ENCODE results near the gene LPAR1. TPM values are rescaled to one million over a fixed set of nuclear protein-coding genes. Genes with fewer than 3 reads are reported as not detected.

Gene LPAR1
- total RNA-seq, 1 experiment from 2014 or later, result 11.0 TPM

DNA sequence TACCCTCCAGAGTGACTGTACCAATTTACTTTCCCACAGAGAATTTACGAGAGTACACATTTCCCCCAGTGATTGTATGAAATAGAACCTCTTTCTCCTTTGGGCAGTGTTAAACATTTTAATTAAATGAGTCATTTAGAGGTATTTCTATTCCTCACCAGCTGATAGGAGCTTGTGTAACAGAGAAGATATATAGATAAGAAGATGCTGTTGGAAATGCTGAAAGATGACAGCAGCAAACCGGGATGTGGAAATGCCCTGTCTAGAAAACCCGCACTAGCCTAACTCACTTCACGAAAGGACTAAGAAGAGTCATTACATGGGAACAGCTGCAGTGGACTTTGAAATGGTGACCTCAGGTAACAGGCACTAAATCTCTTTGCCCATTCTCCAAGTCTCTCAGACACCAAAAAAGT lies 68.3 kb downstream of the LPAR1 start:
- ATAC-seq, result peak; percentile 78
- H3K27ac ChIP-seq (ENCODE audit: low read length), result no peak overlapping the region
- intact Hi-C loops (cut with micrococcal nuclease; ENCODE audit: unreplicated experiment), result no loop called here

DNA sequence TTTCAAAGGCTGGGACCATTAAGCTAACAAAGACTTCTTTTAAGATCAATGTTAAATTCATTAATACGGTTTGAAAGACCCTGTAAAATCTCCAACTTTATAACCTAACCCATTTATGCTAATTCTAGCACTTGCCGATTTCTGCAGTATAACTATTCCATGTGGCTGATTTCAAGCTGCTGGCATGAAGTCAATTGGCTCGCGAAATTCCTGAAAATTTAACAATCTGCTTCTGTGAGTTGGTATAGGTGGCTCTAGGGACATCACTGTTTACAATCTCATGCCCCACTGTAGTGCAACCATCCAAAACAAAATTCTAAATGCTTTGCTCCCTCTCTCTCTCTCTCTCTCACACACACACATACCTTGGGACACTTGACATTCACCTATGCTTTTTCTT lies 70.2 kb downstream of the LPAR1 start:
- no peak for DNase-seq (ENCODE audit: low read depth, low spot score)
- H3K4me1 ChIP-seq (ENCODE audit: control insufficient read depth, insufficient read depth, low read length), result no peaks in the 10 kb centered on the region
- H3K9me3 ChIP-seq (ENCODE audit: control insufficient read depth, insufficient read depth, low read depth, low read length), result no peaks in the 10 kb centered on the region
- ChIA-PET POLR2A (no interaction called here), CTCF (no interaction called here)
- H3K36me3 ChIP-seq (ENCODE audit: control insufficient read depth, insufficient read depth, low read length), result no peaks in the 10 kb centered on the region
- BruUV-seq (replicated peaks), result no TSS peak
- no peak overlapping the region for H3K4me3 ChIP-seq (ENCODE audit: low read depth in 2 of 2, low read length in 2 of 2)
- TF ChIP-seq, protein P1, sequence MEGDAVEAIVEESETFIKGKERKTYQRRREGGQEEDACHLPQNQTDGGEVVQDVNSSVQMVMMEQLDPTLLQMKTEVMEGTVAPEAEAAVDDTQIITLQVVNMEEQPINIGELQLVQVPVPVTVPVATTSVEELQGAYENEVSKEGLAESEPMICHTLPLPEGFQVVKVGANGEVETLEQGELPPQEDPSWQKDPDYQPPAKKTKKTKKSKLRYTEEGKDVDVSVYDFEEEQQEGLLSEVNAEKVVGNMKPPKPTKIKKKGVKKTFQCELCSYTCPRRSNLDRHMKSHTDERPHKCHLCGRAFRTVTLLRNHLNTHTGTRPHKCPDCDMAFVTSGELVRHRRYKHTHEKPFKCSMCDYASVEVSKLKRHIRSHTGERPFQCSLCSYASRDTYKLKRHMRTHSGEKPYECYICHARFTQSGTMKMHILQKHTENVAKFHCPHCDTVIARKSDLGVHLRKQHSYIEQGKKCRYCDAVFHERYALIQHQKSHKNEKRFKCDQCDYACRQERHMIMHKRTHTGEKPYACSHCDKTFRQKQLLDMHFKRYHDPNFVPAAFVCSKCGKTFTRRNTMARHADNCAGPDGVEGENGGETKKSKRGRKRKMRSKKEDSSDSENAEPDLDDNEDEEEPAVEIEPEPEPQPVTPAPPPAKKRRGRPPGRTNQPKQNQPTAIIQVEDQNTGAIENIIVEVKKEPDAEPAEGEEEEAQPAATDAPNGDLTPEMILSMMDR (IDR thresholded peaks at IDR 0.05), result no peak
- TF ChIP-seq SIN3A (IDR thresholded peaks at IDR 0.05; ENCODE audit: borderline replicate concordance, insufficient read depth, low read depth, low read length) (no peak), POLR2AphosphoS5 (IDR thresholded peaks at IDR 0.05; ENCODE audit: low read depth, low read length) (no peak), TCF7L2 (IDR thresholded peaks at IDR 0.05; ENCODE audit: low read depth, low read length) (no peak)
- TF ChIP-seq, protein P2, sequence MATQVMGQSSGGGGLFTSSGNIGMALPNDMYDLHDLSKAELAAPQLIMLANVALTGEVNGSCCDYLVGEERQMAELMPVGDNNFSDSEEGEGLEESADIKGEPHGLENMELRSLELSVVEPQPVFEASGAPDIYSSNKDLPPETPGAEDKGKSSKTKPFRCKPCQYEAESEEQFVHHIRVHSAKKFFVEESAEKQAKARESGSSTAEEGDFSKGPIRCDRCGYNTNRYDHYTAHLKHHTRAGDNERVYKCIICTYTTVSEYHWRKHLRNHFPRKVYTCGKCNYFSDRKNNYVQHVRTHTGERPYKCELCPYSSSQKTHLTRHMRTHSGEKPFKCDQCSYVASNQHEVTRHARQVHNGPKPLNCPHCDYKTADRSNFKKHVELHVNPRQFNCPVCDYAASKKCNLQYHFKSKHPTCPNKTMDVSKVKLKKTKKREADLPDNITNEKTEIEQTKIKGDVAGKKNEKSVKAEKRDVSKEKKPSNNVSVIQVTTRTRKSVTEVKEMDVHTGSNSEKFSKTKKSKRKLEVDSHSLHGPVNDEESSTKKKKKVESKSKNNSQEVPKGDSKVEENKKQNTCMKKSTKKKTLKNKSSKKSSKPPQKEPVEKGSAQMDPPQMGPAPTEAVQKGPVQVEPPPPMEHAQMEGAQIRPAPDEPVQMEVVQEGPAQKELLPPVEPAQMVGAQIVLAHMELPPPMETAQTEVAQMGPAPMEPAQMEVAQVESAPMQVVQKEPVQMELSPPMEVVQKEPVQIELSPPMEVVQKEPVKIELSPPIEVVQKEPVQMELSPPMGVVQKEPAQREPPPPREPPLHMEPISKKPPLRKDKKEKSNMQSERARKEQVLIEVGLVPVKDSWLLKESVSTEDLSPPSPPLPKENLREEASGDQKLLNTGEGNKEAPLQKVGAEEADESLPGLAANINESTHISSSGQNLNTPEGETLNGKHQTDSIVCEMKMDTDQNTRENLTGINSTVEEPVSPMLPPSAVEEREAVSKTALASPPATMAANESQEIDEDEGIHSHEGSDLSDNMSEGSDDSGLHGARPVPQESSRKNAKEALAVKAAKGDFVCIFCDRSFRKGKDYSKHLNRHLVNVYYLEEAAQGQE (IDR thresholded peaks at IDR 0.05; ENCODE audit: insufficient read depth in 1 of 2, low read depth in 2 of 2, low read length in 1 of 2), result no peak
- ATAC-seq, result no peak
- in situ Hi-C loops (cut with HindIII; ENCODE audit: low pct_unique_long_range_greater_than_20kb, low sequenced_read_pairs), result no loop called here
- intact Hi-C loops (cut with micrococcal nuclease; ENCODE audit: unreplicated experiment), result no loop called here
- H3K27me3 ChIP-seq (ENCODE audit: control insufficient read depth, insufficient read depth, low read length), result no peaks in the 10 kb centered on the region
- no peak overlapping the region for H3K27ac ChIP-seq (ENCODE audit: low read length)

More for the DNA sequence above, 68.3 kb downstream of the LPAR1 start:
- ChIA-PET CTCF (no interaction called here), POLR2A (no interaction called here)
- TF ChIP-seq TCF7L2 (IDR thresholded peaks at IDR 0.05; ENCODE audit: low read depth, low read length), result no peak
- TF ChIP-seq, protein P2 (IDR thresholded peaks at IDR 0.05; ENCODE audit: insufficient read depth in 1 of 2, low read depth in 2 of 2, low read length in 1 of 2), result no peak
- TF ChIP-seq SIN3A (IDR thresholded peaks at IDR 0.05; ENCODE audit: borderline replicate concordance, insufficient read depth, low read depth, low read length), result no peak
- TF ChIP-seq POLR2AphosphoS5 (IDR thresholded peaks at IDR 0.05; ENCODE audit: low read depth, low read length), result no peak
- Histone ChIP-seq H3K36me3 (ENCODE audit: control insufficient read depth, insufficient read depth, low read length) (no peaks in the 10 kb centered on the region), H3K4me1 (ENCODE audit: control insufficient read depth, insufficient read depth, low read length) (no peaks in the 10 kb centered on the region), H3K9me3 (ENCODE audit: control insufficient read depth, insufficient read depth, low read depth, low read length) (no peaks in the 10 kb centered on the region), H3K4me3 (ENCODE audit: low read depth in 2 of 2, low read length in 2 of 2) (no peak overlapping the region), H3K27me3 (ENCODE audit: control insufficient read depth, insufficient read depth, low read length) (no peaks in the 10 kb centered on the region)
- DNase-seq (ENCODE audit: low read depth, low spot score), result no peak
- BruUV-seq (replicated peaks), result no TSS peak
- in situ Hi-C loops (cut with HindIII; ENCODE audit: low pct_unique_long_range_greater_than_20kb, low sequenced_read_pairs), result no loop called here

Data from Panc1 (cell line).